Neural crest cell (in vitro differentiated cells): ENCODE results near the gene OR2V2. TPM values are rescaled to one million over a fixed set of nuclear protein-coding genes. Genes with fewer than 3 reads are reported as not detected.

Experiments used
- DNase-seq: peaks from one replicate; pipeline ENCODE4 v3.0.0; 2021; ENCODE audit warnings: low read depth, mixed read lengths, low spot score
- H3K27ac Mint-ChIP-seq: one replicate; pipeline ENCODE4 v1.8.0; 2021; ENCODE audit warnings: mild to moderate bottlenecking, mixed read lengths; ENCODE audit not compliant: unreplicated experiment
- H3K27me3 Mint-ChIP-seq: 2 replicates; pipeline ENCODE4 v1.8.0; 2021; ENCODE audit warnings: low read depth, mild to moderate bottlenecking, mixed read lengths
- H3K36me3 Mint-ChIP-seq: 2 replicates; pipeline ENCODE4 v1.8.0; 2021; ENCODE audit warnings: low read depth, mild to moderate bottlenecking, mixed read lengths
- H3K4me1 Mint-ChIP-seq: 2 replicates; pipeline ENCODE4 v1.8.0; 2021; ENCODE audit warnings: mixed read lengths
- H3K4me3 Mint-ChIP-seq: one replicate; pipeline ENCODE4 v1.8.0; 2021; ENCODE audit warnings: mild to moderate bottlenecking, mixed read lengths
- H3K9me3 Mint-ChIP-seq: 2 replicates; pipeline ENCODE4 v1.8.0; 2021; ENCODE audit warnings: mixed read lengths
- CTCF ChIP-seq: fragments of 200-600 bp; sonication (generic); conservative IDR thresholded peaks from 2 replicates; pipeline ENCODE4 v1.5.0; 2021; ENCODE audit warnings: antibody characterized with exemption, mild to moderate bottlenecking
- total RNA-seq: library from RNA; stranded (reverse); gene quantifications from 2 replicates; pipeline ENCODE4 v1.2.1, GENCODE V29; 2021

Gene OR2V2
- total RNA-seq, 1 donor from 2014 or later = not detected

- H3K9me3 Mint-ChIP-seq = no peaks in the 10 kb centered on the region
- H3K27ac Mint-ChIP-seq = no peak overlapping the region
- H3K27me3 Mint-ChIP-seq = peaks cover 81% of the 10 kb centered on the region
- H3K4me1 Mint-ChIP-seq = peaks cover 21% of the 10 kb centered on the region
- H3K4me3 Mint-ChIP-seq = peak overlapping the region; percentile 85
- no peak for TF ChIP-seq CTCF
- H3K36me3 Mint-ChIP-seq = no peaks in the 10 kb centered on the region
- no peak for DNase-seq
Observed at GRCh38 chr5:181163487-181164075, 16.2 kb downstream of the OR2V2 start.

- Mint-ChIP-seq H3K27ac (no peak overlapping the region), H3K9me3 (no peaks in the 10 kb centered on the region), H3K27me3 (peaks cover 83% of the 10 kb centered on the region), H3K4me1 (peaks cover 25% of the 10 kb centered on the region), H3K4me3 (peak overlapping the region; percentile 85), H3K36me3 (no peaks in the 10 kb centered on the region)
- no peak for DNase-seq
- no peak for TF ChIP-seq CTCF
Observed at GRCh38 chr5:181164076-181164952, 16.9 kb downstream of the OR2V2 start.

- Mint-ChIP-seq H3K9me3 (no peaks in the 10 kb centered on the region), H3K27ac (no peak overlapping the region), H3K4me3 (peak overlapping the region; percentile 1), H3K36me3 (no peaks in the 10 kb centered on the region), H3K4me1 (peaks cover 33% of the 10 kb centered on the region), H3K27me3 (peaks cover 100% of the 10 kb centered on the region)
- no peak for DNase-seq
- no peak for TF ChIP-seq CTCF
Observed at GRCh38 chr5:181166812-181167733, 19.7 kb downstream of the OR2V2 start.

- no peaks in the 10 kb centered on the region for H3K9me3 Mint-ChIP-seq
- peak; percentile 79 for DNase-seq
- peak; percentile 69 for TF ChIP-seq CTCF
- H3K4me1 Mint-ChIP-seq = peaks cover 35% of the 10 kb centered on the region
- H3K4me3 Mint-ChIP-seq = peak overlapping the region; percentile 71
- peaks cover 100% of the 10 kb centered on the region for H3K27me3 Mint-ChIP-seq
- no peaks in the 10 kb centered on the region for H3K36me3 Mint-ChIP-seq
- no peak overlapping the region for H3K27ac Mint-ChIP-seq
Observed at GRCh38 chr5:181167814-181168488, 20.6 kb downstream of the OR2V2 start.
